NCI-H1092 treated with DMSO at 0.1 percent for 48 hours (cell line): ENCODE results near the gene EFCAB9.

Source experiments
- DNase-seq: peaks from one replicate; lab custom pipeline; 2025; lab: John Stamatoyannopoulos, UW

Gene EFCAB9

DNA sequence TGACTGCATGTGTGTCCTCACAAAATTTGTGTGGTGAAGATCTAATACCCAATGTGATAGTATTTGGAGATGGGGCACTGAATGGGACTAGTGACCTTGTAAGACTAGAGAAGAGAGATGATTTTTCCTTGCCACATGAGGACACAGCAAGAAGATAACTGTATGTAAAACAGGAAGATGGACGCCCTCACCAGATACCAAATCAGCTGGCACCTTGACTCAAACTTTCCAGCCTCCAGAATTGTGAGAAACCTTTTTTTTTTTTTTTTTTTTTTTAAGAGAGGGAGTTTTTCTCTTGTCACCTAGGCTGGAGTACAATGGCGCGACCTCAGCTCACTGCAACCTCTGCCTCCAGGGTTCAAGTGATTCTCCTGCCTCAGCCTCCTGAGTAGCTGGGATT lies 49.3 kb downstream of the EFCAB9 start:
- DNase-seq, result no peak

DNA sequence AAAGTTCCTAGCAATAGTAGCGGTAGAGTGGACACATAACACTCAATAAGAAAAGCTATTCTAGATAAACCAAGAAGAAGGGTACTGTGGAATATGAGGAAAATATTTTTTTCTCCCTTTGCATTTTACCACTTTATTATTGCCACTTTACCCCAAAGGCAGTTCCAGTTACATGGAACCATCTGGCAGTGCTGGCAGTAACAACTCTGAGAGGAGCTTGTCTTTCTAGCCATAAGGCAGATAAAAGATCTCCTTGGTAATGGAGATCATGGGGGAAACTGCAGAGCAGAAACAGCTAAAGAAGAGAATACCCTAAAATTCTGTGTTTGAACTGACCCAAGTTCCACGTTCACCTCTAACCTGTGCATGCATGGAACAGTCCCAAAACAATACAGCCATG lies 51.1 kb downstream of the EFCAB9 start:
- no peak for DNase-seq

DNA sequence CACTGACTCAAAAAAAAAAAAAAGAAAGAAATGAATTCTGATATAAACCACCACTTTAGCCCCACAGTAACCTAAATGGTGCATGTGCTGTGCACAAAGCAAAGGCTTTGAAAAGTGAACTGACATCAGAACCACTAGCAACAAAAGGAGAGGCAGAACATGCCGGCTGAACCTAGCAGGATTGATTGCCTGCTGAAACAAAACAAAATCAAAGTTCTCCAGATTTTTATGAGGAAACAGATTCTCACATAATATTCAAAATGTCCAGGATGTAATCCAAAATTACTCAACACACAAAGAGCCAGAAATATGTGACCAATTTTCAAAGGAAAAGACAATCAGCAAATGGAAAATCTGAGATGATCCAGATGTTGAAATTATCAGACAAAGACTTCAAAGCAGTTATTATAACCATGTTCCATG lies 51.7 kb downstream of the EFCAB9 start:
- no peak for DNase-seq

DNA sequence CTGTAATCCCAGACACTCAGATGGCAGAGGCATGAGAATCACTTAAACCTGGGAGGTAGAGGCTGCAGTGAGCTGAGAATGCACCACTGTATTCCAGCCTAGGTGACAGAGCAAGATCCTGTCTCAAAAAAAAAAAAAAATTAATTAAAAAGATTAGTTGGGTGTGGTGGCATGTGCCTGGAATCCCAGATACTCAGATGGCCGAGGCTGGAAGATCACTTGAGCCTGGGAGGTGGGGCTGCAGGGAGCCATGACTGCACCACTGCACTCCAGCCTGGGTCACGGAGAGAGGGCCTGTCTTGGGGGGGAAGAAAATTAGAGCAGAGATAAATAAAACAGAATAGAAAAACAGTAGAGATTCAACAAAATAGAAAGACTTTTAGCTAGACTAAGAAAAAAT lies 54.7 kb downstream of the EFCAB9 start:
- DNase-seq, result no peak

DNA sequence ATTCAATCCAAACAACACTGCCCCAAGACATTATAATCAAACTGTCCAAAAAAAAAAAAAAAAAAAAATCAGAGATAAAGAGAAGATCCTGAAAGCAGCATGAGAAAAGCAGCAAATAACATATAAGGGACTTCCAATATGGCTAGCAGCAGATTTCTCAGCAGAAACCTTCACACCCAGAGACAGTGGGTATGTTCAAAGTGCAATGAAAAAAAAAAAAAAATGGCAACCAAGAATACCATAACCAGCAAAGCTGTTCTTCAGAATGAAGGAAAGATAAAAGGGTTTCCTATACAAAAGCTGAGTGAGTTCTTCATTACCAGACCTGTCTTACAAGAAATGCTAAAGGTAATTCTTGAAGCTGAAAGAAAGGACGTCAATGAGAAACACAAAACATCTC lies 57.4 kb downstream of the EFCAB9 start:
- DNase-seq, result no peak

DNA sequence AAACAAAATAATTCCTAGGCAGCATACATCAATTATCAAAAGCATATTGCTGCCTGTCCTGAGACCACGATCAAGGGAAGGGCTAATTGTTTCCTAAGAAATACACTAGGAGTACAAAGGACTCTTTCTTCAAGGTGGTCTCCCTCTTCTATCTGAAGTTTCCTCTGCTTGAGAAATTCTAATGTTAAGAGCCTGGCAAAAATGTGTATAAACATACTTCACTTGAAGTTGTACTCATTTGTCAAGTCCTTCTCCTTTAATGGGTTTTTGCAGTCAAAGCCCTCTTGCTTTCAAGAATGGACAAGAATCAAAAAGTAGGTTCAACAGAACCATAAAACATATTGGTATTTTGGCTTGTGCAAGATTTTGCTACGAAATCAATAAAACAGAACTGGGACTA lies 58.5 kb downstream of the EFCAB9 start:
- DNase-seq, result no peak
